Stimulated activated CD8-positive, alpha-beta memory T cell treated with anti-CD3 and anti-CD28 coated beads, Interleukin-12 subunit alpha, Interleukin-12 subunit beta, amount 100 ng/mL, for 24 hours (primary cell): ENCODE results near the gene GRM7.

Experiments used
- DNase-seq: peaks from one replicate; pipeline ENCODE4 v3.0.0-alpha.2; 2020; ENCODE audit errors: extremely low read depth

The GRM7 gene

DNA sequence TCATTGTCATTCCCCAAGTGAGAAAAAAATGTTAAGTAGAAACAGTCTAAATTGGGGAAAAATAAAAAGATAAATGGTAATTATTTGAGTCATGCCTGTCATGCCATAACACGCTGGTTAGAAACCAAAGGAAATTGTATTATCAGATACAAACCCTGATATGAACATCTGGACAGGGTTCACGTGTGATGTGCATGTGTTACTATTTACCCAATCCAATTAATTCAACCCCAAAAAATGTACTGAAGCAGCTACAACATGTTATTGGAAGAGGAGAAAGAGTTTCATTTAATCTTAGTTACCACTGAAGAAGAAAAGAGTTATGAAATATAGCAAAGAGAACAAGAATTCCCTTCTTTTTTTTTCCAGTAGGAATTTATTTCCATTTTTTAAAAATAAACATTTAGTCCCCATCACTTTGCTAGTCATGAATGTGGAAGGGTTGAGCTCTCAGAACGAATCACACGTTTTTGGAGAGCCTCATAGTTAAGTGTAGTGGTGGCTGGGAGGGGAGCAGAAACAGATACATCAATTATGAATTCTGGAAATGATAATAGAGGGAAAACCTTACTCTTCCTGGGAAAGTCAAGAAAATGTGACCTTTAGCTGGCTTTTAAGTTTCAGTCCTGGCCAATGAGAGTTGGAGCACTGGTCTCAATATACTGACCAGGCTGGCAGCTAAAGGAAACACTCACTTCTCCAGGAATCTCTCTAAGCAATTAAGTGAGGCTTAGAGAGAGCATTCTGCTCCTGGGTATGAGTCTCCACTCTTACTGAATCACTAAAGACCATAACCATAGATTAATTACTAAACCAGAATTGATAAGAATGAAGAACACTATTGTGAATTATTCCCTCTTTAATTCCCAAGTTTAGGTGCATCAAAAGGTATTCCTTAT, 796.5 kb downstream of the GRM7 start:
- no peak for DNase-seq

DNA sequence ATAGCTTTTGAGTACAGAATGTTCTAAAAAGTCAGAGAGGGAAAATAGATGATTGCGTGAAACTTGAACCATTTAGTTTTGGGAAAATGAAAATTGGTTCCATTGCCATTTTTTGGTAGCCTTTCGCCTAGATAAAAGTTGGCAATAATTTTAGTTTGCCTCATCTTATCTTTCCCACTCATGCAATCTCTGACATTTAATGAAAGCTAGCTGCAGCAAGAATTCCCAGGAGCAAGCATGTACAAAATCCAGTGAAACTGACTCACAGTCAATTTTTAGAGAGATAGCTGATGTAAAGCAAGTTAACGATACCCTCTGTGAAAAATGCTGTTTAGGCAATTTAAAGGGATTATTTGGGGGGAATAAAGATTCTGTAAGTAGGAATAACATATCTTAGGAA, 797.4 kb downstream of the GRM7 start:
- no peak for DNase-seq

DNA sequence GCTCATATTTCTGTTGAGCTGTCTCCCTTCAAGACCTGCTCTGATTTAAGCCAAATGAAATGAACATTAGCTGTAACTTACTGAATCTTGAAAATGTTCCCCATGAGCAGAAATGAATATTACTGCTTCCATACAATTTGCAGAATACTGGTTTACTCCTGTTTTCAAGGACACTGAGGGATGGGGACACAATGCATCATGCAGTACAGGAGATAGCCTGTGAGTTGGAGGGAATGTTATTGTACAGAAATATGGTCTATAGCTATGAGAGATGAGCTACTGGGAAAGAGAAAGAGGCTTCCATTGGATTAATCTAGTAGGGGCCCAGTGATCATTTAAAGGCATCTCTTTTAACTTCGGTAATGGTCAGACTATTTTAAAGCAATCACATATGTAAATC, 798.2 kb downstream of the GRM7 start:
- DNase-seq = no peak

DNA sequence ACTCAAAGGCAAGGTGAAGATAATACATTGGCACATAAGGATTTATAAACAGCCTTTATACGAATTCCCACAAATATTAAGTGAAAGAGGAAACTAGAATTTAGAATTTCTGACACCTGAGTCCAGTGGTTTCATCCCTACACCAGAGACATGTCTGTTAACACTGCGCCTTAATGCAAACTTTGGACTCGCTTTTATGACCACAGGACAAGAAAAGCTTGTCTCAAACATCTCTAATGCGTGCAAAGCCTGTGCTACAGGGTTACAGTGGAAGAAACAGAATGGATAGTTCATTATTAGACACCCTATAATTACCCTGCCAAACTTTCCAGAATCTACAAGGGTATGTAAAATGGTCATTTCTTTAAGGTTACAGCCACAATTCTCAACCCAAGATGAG, 802.9 kb downstream of the GRM7 start:
- DNase-seq = no peak

DNA sequence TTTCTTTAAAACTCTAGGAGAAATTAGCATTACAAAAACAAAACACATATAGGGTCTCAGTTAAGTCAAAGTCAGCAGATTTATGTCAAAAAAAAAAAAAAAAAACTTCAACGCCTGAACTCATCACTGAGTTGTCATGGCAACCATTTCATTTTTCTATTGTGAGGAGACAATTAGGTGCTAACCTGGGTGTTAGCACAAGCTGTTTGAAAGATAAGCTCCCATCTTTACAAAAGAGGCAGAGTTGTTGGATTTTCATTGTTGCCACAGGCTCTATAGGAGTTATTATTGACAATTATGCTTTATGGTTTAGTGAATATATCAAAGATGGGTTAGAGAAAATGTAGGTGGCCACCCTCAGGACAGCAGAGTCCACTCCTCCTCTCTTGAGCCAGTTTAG, 806.9 kb downstream of the GRM7 start:
- DNase-seq = no peak

DNA sequence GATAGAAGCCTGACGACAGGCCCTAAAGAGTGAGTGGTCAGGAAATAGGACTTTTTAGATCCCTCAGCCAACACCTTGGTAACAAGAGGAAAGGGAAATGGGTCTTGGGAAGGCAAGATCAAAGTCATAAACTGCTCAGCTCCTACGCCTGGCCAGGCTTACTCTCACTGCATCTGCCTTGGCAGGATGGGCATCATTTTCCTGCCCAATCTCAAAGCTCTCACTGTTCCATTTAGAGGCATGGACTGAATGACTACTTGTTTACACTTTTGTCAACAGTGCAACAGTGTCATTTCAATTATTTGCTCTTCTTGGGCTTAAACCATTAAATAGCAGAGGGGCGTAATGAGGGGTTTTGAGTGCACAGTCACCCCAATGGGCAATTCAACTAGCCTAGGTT, 808.7 kb downstream of the GRM7 start:
- DNase-seq = no peak

DNA sequence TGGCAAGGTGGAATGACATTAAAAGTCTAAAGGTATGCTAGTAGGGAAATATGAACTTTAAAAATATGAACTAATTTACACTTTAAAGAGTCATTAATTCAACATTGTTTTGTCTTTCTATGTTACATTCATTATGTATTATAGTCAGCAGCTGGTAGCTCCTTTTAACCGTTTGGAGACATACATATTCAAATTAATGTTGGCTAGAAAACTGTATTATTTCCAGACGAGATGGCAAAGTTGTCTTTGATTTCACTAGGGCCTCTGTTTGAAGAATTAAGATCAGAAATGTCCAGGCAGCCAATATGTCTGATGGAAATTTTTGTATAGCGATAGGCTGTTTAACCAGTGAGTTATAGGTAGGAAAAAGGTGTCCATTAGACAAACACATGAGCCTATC, 817.6 kb downstream of the GRM7 start:
- no peak for DNase-seq

DNA sequence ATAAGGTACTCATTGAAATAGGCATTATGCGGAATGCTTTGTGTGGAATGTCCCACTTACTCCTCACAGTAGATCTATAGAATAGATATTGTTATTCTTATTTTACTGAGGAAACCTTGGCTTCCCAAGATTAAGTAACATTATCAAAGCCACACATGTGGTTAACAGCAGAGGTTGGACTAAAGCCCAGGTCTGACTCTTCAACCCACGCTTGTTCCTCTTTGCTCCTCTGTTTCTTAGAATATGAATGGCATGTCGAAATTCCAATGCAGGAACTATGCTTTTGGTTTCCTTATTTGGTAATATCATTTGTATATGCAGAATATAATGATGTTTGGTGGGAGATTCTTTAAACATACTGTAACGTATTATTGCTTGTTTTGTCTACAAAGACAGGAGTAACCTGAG, 821.9 kb downstream of the GRM7 start:
- no peak for DNase-seq

DNA sequence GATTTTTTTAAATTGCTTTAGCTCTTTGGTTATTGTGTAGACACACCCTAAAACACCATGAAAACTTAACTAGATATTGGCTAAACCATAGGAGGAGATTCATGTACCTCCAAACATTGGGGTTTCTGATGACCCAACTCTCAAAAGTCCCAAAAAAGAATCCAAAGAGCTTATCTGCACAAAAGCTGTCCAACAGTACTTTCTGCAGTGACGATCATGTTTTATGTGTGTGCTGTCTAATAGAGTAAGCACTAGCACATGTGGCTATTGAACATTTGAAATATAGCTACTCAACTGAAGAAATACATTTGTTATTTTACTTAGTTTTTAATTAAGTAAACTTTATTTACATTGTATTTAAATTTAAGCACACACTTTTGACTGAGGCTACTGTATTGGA, 822.5 kb downstream of the GRM7 start:
- no peak for DNase-seq

DNA sequence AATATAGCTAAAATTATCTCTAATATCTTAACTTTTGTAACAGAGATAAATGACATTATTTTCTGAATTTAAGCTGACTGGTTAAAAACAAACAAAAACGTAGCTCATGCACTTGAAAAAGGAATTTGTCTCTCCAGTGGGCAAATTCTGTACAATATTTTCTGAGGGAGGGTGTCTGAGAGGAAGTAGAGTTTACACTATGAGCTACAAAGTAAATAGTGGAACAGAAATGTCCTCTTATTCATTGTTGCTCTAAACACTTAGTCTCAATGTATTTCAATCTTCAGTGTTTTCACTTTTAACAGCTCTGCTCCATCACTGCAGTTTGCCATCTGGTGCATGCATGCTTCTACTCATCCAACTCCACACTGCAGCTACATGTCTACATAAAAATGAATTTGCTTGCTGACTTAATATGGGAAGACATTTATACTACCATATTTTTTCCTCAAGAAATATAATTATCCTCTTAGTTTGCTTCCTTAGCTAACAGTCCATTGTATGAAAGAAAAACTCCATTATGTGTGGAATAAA, 823.3 kb downstream of the GRM7 start:
- DNase-seq = no peak

DNA sequence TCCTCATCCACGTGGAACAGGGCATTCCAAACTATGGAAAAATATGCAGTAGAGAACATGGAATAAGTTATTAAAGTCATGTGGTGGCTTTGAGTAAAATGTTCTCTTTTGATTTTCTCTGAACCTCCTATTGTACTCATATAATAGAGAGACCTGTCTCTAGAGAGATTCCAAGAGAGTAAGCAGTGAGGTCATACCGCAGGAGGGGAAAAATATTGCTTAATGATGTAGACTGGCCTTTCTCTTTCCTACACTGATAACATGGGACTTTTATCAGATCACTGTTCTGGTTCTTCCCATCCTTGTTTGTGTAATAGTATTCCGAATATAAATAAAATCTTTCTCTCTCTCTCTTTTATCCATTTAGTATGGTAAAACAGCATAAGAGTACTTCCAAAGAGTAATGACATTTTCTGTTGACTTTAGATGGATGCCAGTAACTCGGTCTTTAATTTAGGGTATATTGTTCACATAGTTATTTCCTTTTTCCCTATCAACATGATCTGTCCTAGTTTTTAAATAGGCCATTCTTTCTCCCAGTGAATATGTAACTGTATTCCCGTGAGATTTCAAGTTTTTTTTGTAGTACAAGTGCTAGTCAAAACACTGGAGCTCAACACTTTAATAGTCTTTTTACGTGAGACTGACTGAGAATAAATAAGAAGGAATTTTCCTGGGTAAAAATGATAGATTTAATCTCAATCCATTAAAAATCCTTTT, 826.7 kb downstream of the GRM7 start:
- DNase-seq = no peak

DNA sequence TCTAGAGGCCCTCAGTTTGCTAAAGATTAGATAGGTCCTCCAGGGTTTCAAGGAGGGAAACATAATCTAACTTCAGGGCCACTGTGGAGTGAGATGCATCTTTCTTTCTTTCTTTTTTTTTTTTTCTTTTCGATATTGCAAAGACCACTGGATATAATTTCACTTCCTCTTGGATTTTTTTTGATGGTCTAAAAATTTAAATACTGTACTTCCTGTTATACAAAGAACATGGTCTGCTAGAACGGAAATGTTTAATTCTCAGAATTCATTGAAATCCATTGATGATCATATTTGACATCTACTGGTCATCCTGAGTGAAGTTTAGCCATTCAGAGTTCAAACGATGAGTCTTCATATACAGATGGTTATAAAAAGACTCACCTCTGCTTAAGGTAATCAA, 832.0 kb downstream of the GRM7 start:
- DNase-seq = no peak

DNA sequence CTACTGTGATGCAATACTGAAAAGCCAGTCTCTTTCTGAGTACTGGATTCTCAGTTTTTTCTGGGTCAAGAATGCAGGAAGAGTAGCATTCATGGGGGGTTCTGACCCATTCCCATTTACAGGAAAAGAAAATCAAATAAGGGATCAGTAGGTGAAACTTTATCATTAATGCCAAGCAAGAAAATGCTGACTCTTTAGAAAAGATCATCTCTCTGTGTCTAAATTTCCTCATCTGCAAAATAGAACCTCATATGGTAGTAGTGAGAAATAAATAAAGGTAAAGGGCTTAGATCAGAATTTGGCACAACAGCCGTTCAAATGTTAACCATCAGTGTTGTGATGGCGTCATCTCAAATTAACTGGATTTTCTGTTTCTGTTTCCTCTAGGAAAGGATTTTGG, 833.1 kb downstream of the GRM7 start:
- DNase-seq = no peak

DNA sequence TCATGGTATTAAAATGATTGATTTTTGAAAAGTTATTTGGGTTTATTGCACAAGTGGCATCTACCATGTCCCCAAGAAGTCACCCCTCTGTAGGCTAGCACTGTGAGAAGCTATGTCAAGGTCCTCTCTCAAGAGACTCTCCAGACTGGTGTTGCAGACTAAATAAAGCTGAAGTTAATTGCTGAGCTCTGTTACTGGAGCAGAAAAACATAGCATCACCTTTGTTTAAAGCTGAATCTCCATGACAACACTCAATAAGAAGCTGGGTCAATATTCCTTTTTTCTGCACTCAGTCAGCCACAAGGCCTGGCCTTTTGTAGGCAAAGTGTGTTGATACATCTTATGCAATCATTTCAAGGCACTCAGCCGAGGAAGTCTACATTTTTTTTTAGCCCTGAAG, 834.1 kb downstream of the GRM7 start:
- DNase-seq = no peak

DNA sequence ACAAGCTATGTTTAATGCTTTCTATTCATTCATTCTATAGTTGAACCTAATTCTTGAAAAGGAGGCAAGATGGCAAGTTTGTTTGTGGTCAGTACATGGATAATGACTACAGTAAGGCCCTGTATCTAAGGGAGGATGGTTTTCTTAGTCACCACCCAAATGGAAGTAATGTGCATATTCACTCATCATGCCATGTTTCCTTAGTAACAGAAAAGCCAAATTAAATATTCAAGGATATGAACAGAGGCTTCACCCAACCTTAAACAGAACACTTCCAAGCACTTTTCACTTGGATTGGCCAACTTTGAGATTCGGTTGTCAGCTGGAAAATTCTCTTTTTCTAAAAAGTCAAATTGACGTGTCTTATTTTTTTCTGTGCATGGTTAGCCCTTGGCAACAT, 835.4 kb downstream of the GRM7 start:
- DNase-seq = no peak

DNA sequence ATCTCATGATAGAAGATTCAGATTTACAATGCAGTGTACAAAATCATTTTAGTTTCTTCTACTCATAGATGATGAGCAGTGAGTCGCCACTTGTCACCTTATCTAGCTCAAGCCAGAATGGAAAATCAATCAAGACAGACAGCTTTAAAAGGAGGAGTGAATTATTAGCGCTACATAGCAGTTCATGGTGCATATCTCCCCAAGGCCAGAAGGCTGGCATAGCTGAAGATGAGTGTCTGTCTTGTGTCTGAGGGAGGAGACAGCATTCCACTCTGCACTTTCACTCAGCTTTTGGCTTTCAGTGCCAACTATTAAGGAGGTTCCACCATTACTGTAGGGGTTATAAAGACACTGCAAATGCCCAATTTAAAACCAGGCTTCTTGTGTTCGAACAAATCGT, 836.6 kb downstream of the GRM7 start:
- no peak for DNase-seq

DNA sequence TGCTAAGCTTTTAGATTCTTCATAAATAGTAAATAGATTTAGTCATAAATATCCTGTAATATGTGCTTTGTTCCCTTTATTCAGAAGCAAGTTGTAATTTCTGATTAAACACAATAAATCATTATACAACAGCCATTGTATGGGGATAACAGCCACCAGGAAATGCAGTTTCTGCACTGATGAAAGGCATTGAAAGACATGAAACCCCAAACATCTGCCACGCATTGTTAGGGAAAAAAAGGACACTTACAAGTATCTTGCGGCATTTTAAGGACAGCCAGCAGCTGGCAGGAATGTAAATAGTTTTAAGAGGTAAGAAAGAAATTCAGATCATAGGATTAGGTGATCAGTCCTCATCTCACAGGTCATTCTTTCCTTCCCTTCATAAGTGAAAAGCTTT, 839.6 kb downstream of the GRM7 start:
- DNase-seq = no peak

DNA sequence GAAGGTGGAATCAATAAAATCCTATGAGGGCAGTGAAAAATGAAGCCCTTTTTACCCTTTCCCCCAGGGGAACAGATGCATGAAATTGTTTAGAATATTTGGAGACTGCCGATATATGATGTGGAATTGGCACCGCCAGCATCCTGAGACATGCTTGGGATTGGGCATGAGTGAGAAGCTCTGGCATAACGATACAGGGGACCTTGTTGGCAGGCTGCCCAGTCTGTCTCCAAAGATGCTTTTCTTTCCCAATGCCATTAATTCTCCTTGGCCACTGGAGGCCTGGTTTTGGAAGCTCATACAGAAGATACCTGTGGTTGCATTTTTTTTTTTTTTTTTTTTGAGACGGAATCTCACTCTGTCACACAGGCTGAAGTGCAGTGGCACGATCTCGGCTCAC, 840.1 kb downstream of the GRM7 start:
- no peak for DNase-seq

DNA sequence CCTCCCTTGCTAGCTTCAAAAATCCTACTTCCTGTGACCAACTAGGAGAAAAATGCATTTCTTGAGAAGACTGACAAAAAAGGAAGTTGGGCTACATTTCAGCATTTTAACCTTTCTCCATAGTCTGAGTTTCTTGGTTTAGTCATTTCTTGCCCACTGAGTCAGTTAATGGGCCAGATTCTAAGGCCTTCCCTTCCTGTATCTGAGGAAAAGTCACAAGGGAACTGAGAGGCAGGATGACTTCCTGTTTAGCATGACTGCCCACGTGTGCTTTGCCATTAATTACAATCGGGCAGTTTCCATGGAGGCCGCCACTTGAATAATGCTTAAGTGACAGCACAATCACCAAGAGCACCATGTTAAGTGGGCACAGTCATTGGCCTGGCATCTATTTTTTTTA, 846.3 kb downstream of the GRM7 start:
- DNase-seq = no peak

DNA sequence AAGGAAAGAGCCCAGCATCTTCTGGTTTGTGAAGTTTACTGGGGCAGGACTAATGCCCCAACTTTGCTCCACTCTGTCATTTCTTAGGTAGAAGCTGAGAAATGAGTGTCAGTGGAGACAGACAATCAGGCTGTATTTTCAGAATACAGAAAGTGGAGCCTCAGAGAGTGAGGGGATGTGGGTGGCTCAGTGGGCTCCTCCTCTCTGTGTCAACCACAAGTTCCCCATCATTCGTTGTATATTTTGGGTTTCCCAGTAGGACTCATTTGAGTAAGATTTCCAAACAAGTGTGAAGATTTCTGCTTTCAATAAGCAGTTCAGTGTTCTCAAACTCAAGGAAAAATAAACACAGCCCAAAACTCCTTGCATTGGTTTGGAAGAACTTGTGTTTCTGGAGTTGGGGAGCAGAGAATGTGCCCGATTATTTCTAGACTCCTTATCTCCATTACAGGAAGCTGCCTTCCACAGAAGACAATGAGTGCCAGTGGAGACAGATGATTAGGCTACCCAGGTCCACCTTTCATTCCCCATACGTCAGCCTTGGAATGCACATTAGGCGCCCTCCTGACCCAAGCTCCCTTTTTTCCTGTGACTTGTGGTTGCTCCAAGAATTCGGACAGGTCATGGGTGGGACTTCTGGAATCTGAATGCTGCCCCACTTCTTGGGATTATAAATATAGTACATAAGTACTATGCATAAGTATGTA, 848.6 kb downstream of the GRM7 start:
- DNase-seq = no peak

DNA sequence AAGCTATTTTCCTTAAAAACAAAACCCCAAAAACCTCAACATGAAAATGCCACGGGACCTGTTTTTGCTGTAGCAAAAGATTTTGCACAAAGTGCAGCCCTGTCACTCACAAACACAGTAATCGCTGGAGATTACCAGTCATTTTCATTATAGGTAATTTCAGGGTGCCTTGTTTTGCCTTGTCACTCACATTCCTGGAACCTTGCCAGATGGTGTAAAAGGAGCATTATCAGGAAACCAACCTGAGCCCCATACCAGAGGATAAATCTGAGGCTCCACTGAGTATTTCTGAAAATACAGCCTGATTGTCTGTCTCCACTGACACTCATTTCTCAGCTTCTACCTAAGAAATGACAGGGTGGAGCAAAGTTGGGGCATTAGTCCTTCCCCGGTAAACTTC, 849.4 kb downstream of the GRM7 start:
- DNase-seq = no peak

DNA sequence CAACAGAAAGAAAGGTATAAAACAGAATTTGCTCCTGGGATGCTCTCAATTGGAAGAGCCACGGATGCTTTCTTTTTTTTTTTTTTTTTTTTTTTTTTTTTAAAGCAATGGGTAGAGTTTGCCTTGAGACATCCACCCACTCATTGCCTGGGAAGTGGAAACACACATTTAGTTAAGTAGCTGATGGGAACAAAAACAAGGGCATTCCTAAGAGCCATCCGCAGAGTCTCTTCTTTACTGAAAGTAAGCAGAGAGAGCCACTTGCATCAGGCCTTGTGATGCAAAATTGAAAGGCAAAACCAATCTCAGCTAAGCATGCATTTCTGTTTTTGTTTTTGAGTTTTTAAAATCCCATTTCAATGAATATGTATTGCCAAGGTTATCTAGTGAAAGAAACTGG, 852.8 kb downstream of the GRM7 start:
- DNase-seq = no peak
